ENCODE results near the gene ACAT2. TPM values are rescaled to one million over a fixed set of nuclear protein-coding genes. Genes with fewer than 3 reads are reported as not detected.
"Not testable (repeated sequence)": the region's sequence is repeated elsewhere in the genome, so short reads cannot be mapped to it uniquely, and the experiment has no call there.

ACAT2 gene
- total RNA-seq, 2 donors from 2014 or later, result 59.8 to 126 TPM

- Histone ChIP-seq H3K9ac (ENCODE audit: low read depth in 2 of 2, low read length in 2 of 2) (no peak overlapping the region), H3K4me1 (no peaks in the 10 kb centered on the region), H3K27ac (no peak overlapping the region), H3K4me3 (no peak overlapping the region), H3K27me3 (no peaks in the 10 kb centered on the region), H3K36me3 (no peaks in the 10 kb centered on the region), H3K9me3 (no peaks in the 10 kb centered on the region)
- no peak for DNase-seq
- intact Hi-C loops (cut with DNase I), result no loop called here
- no peak for TF ChIP-seq CTCF (IDR thresholded peaks at IDR 0.05)
Observed at GRCh38 chr6:159808647-159809046, 46.8 kb downstream of the ACAT2 start.

GRCh38 chr6:159809149-159809548 is 47.3 kb downstream of the ACAT2 start:
- DNase-seq, result no peak
- Histone ChIP-seq H3K4me3 (no peak overlapping the region), H3K27ac (no peak overlapping the region), H3K9me3 (no peaks in the 10 kb centered on the region), H3K9ac (ENCODE audit: low read depth in 2 of 2, low read length in 2 of 2) (no peak overlapping the region), H3K27me3 (no peaks in the 10 kb centered on the region), H3K4me1 (no peaks in the 10 kb centered on the region), H3K36me3 (no peaks in the 10 kb centered on the region)
- intact Hi-C loops (cut with DNase I), result no loop called here
- no peak for TF ChIP-seq CTCF (IDR thresholded peaks at IDR 0.05)

- no peak overlapping the region for H3K27ac ChIP-seq
- intact Hi-C loops (cut with DNase I), result no loop called here
- H3K9me3 ChIP-seq, result no peaks in the 10 kb centered on the region
- no peaks in the 10 kb centered on the region for H3K4me1 ChIP-seq
- H3K36me3 ChIP-seq, result no peaks in the 10 kb centered on the region
- no peak for TF ChIP-seq CTCF (IDR thresholded peaks at IDR 0.05)
- no peaks in the 10 kb centered on the region for H3K27me3 ChIP-seq
- no peak overlapping the region for H3K4me3 ChIP-seq
- no peak overlapping the region for H3K9ac ChIP-seq (ENCODE audit: low read depth in 2 of 2, low read length in 2 of 2)
- DNase-seq, result no peak
Observed at GRCh38 chr6:159813781-159814180, 51.9 kb downstream of the ACAT2 start.

GRCh38 chr6:159815410-159815809 is 53.6 kb downstream of the ACAT2 start:
- no peaks in the 10 kb centered on the region for H3K36me3 ChIP-seq
- no peaks in the 10 kb centered on the region for H3K4me1 ChIP-seq
- no peak for TF ChIP-seq CTCF (IDR thresholded peaks at IDR 0.05)
- H3K4me3 ChIP-seq, result no peak overlapping the region
- no peaks in the 10 kb centered on the region for H3K27me3 ChIP-seq
- H3K9ac ChIP-seq (ENCODE audit: low read depth in 2 of 2, low read length in 2 of 2), result no peak overlapping the region
- H3K27ac ChIP-seq, result no peak overlapping the region
- H3K9me3 ChIP-seq, result no peaks in the 10 kb centered on the region
- intact Hi-C loops (cut with DNase I), result no loop called here
- DNase-seq, result no peak

GRCh38 chr6:159816775-159817174 is 54.9 kb downstream of the ACAT2 start:
- H3K36me3 ChIP-seq; H3K4me1 ChIP-seq; H3K27ac ChIP-seq; H3K27me3 ChIP-seq; H3K4me3 ChIP-seq; intact Hi-C loops (cut with DNase I); H3K9me3 ChIP-seq; H3K9ac ChIP-seq (ENCODE audit: low read depth in 2 of 2, low read length in 2 of 2): not testable (repeated sequence)
- DNase-seq, result peak; percentile 36

- Histone ChIP-seq H3K27me3 (no peaks in the 10 kb centered on the region), H3K4me1 (no peaks in the 10 kb centered on the region), H3K36me3 (no peaks in the 10 kb centered on the region), H3K9ac (ENCODE audit: low read depth in 2 of 2, low read length in 2 of 2) (no peak overlapping the region), H3K27ac (no peak overlapping the region), H3K9me3 (no peaks in the 10 kb centered on the region), H3K4me3 (no peak overlapping the region)
- intact Hi-C loops (cut with DNase I), result no loop called here
- no peak for TF ChIP-seq CTCF (IDR thresholded peaks at IDR 0.05)
- no peak for DNase-seq
Observed at GRCh38 chr6:159817951-159818739, 56.3 kb downstream of the ACAT2 start.

All from colonic mucosa (tissue), 4 donors.